Mesenchymal stem cell (in vitro differentiated cells and primary cell): Measurements from ENCODE around the gene CDC42BPA.
"Not testable (repeated sequence)": the region's sequence is repeated elsewhere in the genome, so short reads cannot be mapped to it uniquely, and the experiment has no call there.

ENCODE experiments used
- DNase-seq: peaks from one replicate; pipeline ENCODE4 v3.0.0-alpha.2; 2013
- H2AFZ ChIP-seq: one replicate; pipeline ENCODE4 v1.6.1; 2013; ENCODE audit warnings: low read depth, mild to moderate bottlenecking, control low read depth, inconsistent platforms, low read length, moderate library complexity
- H2AK5ac ChIP-seq: 2 replicates; pipeline ENCODE4 v1.6.1; 2013; ENCODE audit warnings: low read length, moderate library complexity, mild to moderate bottlenecking, inconsistent platforms; ENCODE audit not compliant: severe bottlenecking
- H2BK120ac ChIP-seq: one replicate; pipeline ENCODE4 v1.6.1; 2013; ENCODE audit warnings: low read depth, mild to moderate bottlenecking, inconsistent platforms, low read length, moderate library complexity
- H2BK12ac ChIP-seq, 2 experiments: one replicate each; pipeline ENCODE4 v1.6.1; 2013; ENCODE audit warnings: inconsistent platforms in 2 of 2, low read length in 2 of 2, mild to moderate bottlenecking in 2 of 2, moderate library complexity in 2 of 2, control low read depth in 1 of 2
- H2BK15ac ChIP-seq: one replicate; pipeline ENCODE4 v1.6.1; 2013; ENCODE audit warnings: mild to moderate bottlenecking, low read depth, inconsistent platforms; ENCODE audit not compliant: poor library complexity, severe bottlenecking
- H2BK5ac ChIP-seq: 2 replicates; pipeline ENCODE4 v1.6.1; 2013; ENCODE audit warnings: low read depth, mild to moderate bottlenecking, low read length, control low read depth, inconsistent platforms; ENCODE audit not compliant: poor library complexity, severe bottlenecking
- H3K14ac ChIP-seq, 2 experiments: one replicate each; pipeline ENCODE4 v1.6.1; 2013; ENCODE audit warnings: inconsistent platforms in 2 of 2, low read length in 2 of 2, control low read depth in 1 of 2, mild to moderate bottlenecking in 1 of 2, moderate library complexity in 1 of 2
- H3K18ac ChIP-seq, 2 experiments: one replicate each; pipeline ENCODE4 v1.6.1; 2013; ENCODE audit warnings: inconsistent platforms in 2 of 2, low read length in 2 of 2, control low read depth in 1 of 2, low read depth in 1 of 2, mild to moderate bottlenecking in 1 of 2
- H3K23ac ChIP-seq, 2 experiments: one replicate each; pipeline ENCODE4 v1.6.1; 2013; ENCODE audit warnings: inconsistent platforms in 2 of 2, low read length in 2 of 2, mild to moderate bottlenecking in 2 of 2, moderate library complexity in 2 of 2, control low read depth in 1 of 2
- H3K27ac ChIP-seq: 2 replicates; pipeline ENCODE4 v1.5.1; 2013; ENCODE audit warnings: mild to moderate bottlenecking, moderate library complexity, low read length, control low read depth, inconsistent platforms; ENCODE audit not compliant: poor library complexity, severe bottlenecking
- H3K27me3 ChIP-seq, 2 experiments: 2 replicates each; pipeline versions ENCODE4 v1.6.1 to v1.7.0; 2013; ENCODE audit warnings: low read length in 2 of 2, mild to moderate bottlenecking in 2 of 2, moderate library complexity in 2 of 2, control low read depth in 1 of 2, inconsistent platforms in 1 of 2; ENCODE audit not compliant: control insufficient read depth in 1 of 2, insufficient read depth in 1 of 2
- H3K36me3 ChIP-seq, 2 experiments: 2 replicates each; pipeline versions ENCODE4 v1.6.1 to v1.7.0; 2013; ENCODE audit warnings: low read length in 2 of 2, control low read depth in 1 of 2, inconsistent platforms in 1 of 2, low read depth in 1 of 2, mild to moderate bottlenecking in 1 of 2; ENCODE audit not compliant: insufficient read depth in 2 of 2, control insufficient read depth in 1 of 2
- H3K4ac ChIP-seq, 2 experiments: one replicate each; pipeline ENCODE4 v1.6.1; 2013; ENCODE audit warnings: inconsistent platforms in 2 of 2, low read length in 2 of 2, mild to moderate bottlenecking in 2 of 2, moderate library complexity in 2 of 2, control low read depth in 1 of 2, low read depth in 1 of 2
- H3K4me1 ChIP-seq: 2 replicates; pipeline ENCODE4 v1.6.1; 2013; ENCODE audit warnings: low read depth, low read length, control low read depth; ENCODE audit not compliant: control insufficient read depth, insufficient read depth
- H3K4me2 ChIP-seq: 2 replicates; pipeline ENCODE4 v1.6.1; 2013; ENCODE audit warnings: low read length, mild to moderate bottlenecking, inconsistent platforms; ENCODE audit not compliant: poor library complexity, severe bottlenecking
- H3K4me3 ChIP-seq, 2 experiments: 2 replicates each; pipeline versions ENCODE4 v1.5.1 to v1.7.0; 2013; ENCODE audit warnings: low read length in 2 of 2, mild to moderate bottlenecking in 2 of 2, control low read depth in 1 of 2, low read depth in 1 of 2; ENCODE audit not compliant: insufficient read depth in 1 of 2
- H3K79me1 ChIP-seq: replicated peaks from 2 replicates; pipeline ENCODE4 v1.6.1; 2013; ENCODE audit warnings: mild to moderate bottlenecking, control low read depth, low read length, inconsistent platforms; ENCODE audit not compliant: poor library complexity, severe bottlenecking
- H3K9ac ChIP-seq: 2 replicates; pipeline ENCODE4 v1.7.0; 2013; ENCODE audit warnings: mild to moderate bottlenecking, low read length, moderate library complexity
- H3K9me3 ChIP-seq: 2 replicates; pipeline ENCODE4 v1.7.0; 2013; ENCODE audit warnings: mild to moderate bottlenecking, low read length; ENCODE audit not compliant: control insufficient read depth
- H4K8ac ChIP-seq: one replicate; pipeline ENCODE4 v1.6.1; 2013; ENCODE audit warnings: inconsistent platforms, mild to moderate bottlenecking, low read length, moderate library complexity
- H4K91ac ChIP-seq: one replicate; pipeline ENCODE4 v1.6.1; 2013; ENCODE audit warnings: mild to moderate bottlenecking, low read length, inconsistent platforms
- WGBS: methylation state at CpG from one replicate; pipeline ENCODE4 v1.1.7; 2013; ENCODE audit warnings: mixed read lengths; 5-methylcytosine and 5-hydroxymethylcytosine counted together

CDC42BPA gene

GRCh38 chr1:227105291-227105690, 213.0 kb downstream of the CDC42BPA start:
- not testable (repeated sequence) for H3K14ac ChIP-seq, H2BK15ac ChIP-seq, H3K4me3 ChIP-seq, H4K8ac ChIP-seq, H3K27ac ChIP-seq, H2BK5ac ChIP-seq, H3K4me1 ChIP-seq, H2AFZ ChIP-seq, H3K18ac ChIP-seq, H3K4me2 ChIP-seq, H2AK5ac ChIP-seq, H3K27me3 ChIP-seq, H4K91ac ChIP-seq, H2BK120ac ChIP-seq, H3K9me3 ChIP-seq, H2BK12ac ChIP-seq, DNase-seq, H3K23ac ChIP-seq, H3K9ac ChIP-seq, H3K4ac ChIP-seq, H3K79me1 ChIP-seq
- 100% methylated on average over 2 of the region's 3 CpGs for WGBS
- peaks cover 4 to 41% of the 10 kb centered on the region in 2 experiments for H3K36me3 ChIP-seq

- DNase-seq: no peak
- Histone ChIP-seq H2AK5ac (no peak overlapping the region), H3K36me3 (peaks cover 0 to 45% of the 10 kb centered on the region in 2 experiments), H2BK120ac (no peak overlapping the region), H2BK15ac (no peak overlapping the region), H3K27me3 (no peaks in the 10 kb centered on the region), H2BK12ac (no peak overlapping the region), H3K9me3 (peaks cover 4% of the 10 kb centered on the region), H3K79me1 (peaks cover 4% of the 10 kb centered on the region), H3K4me3 (no peak overlapping the region), H2AFZ (no peak overlapping the region), H3K4me2 (no peak overlapping the region), H4K91ac (no peak overlapping the region), H3K4me1 (no peaks in the 10 kb centered on the region), H3K9ac (no peak overlapping the region), H3K27ac (no peak overlapping the region), H2BK5ac (no peak overlapping the region), H3K14ac (no peak overlapping the region), H3K23ac (no peak overlapping the region), H3K4ac (no peak overlapping the region), H3K18ac (no peak overlapping the region), H4K8ac (no peak overlapping the region)
- 89% methylated on average over 5 of the region's 5 CpGs for WGBS
These were observed 216.2 kb downstream of the CDC42BPA start for GRCh38 chr1:227102056-227102455.

- no peak overlapping the region for H3K9ac ChIP-seq
- H3K4me3 ChIP-seq: no peak overlapping the region
- no peak overlapping the region for H2AFZ ChIP-seq
- H2BK5ac ChIP-seq: no peak overlapping the region
- H3K4me2 ChIP-seq: no peak overlapping the region
- no peaks in the 10 kb centered on the region for H3K9me3 ChIP-seq
- H3K4ac ChIP-seq: no peak overlapping the region
- H3K23ac ChIP-seq: no peak overlapping the region
- H4K91ac ChIP-seq: no peak overlapping the region
- no peak overlapping the region for H2BK120ac ChIP-seq
- no peak for DNase-seq
- no peak overlapping the region for H3K27ac ChIP-seq
- 100% methylated on average over 2 of the region's 2 CpGs for WGBS
- H2BK12ac ChIP-seq: no peak overlapping the region
- no peaks in the 10 kb centered on the region for H3K4me1 ChIP-seq
- no peak overlapping the region for H3K14ac ChIP-seq
- no peak overlapping the region for H4K8ac ChIP-seq
- no peak overlapping the region for H2BK15ac ChIP-seq
- H2AK5ac ChIP-seq: no peak overlapping the region
- peaks cover 12% of the 10 kb centered on the region for H3K79me1 ChIP-seq
- no peak overlapping the region for H3K18ac ChIP-seq
- H3K36me3 ChIP-seq: peaks cover 7 to 48% of the 10 kb centered on the region in 2 experiments
- no peaks in the 10 kb centered on the region for H3K27me3 ChIP-seq
These were observed 223.9 kb downstream of the CDC42BPA start for GRCh38 chr1:227094249-227094966.

GRCh38 chr1:227093309-227093708, 225.0 kb downstream of the CDC42BPA start:
- Histone ChIP-seq H3K9me3 (no peaks in the 10 kb centered on the region), H3K4me2 (no peak overlapping the region), H3K18ac (no peak overlapping the region), H2BK15ac (no peak overlapping the region), H3K23ac (no peak overlapping the region), H3K79me1 (peaks cover 12% of the 10 kb centered on the region), H3K4ac (no peak overlapping the region), H2BK5ac (no peak overlapping the region), H2BK120ac (no peak overlapping the region), H4K91ac (no peak overlapping the region), H3K14ac (no peak overlapping the region), H4K8ac (no peak overlapping the region), H2BK12ac (no peak overlapping the region), H3K9ac (no peak overlapping the region), H2AFZ (no peak overlapping the region), H2AK5ac (no peak overlapping the region), H3K4me1 (no peaks in the 10 kb centered on the region), H3K27ac (no peak overlapping the region), H3K4me3 (no peak overlapping the region), H3K36me3 (peaks cover 10 to 44% of the 10 kb centered on the region in 2 experiments), H3K27me3 (no peaks in the 10 kb centered on the region)
- DNase-seq: no peak
- 95% methylated on average over 1 of the region's 1 CpG for WGBS
